Uterus (tissue), 4 donors: Measurements from ENCODE around the gene SMG7. TPM values are rescaled to one million over a fixed set of nuclear protein-coding genes. Genes with fewer than 3 reads are reported as not detected.

Experiments used
- DNase-seq, 2 donors: peaks; one replicate each; pipeline ENCODE4 v3.0.0-alpha.2; 2019 to 2020
- H3K27ac ChIP-seq, 2 donors: fragments of 200-600 bp; sonication (generic); 1 replicate in 1 of 2; 2 replicates in 1 of 2; pipeline ENCODE4 v1.5.1; 2016 to 2018
- H3K27me3 ChIP-seq, 2 donors: fragments of 200-600 bp; sonication (generic); one replicate each; pipeline ENCODE4 v1.5.1; 2018 to 2019; ENCODE audit warnings: control low read depth in 1 of 2
- H3K36me3 ChIP-seq, 2 donors: fragments of 200-600 bp; sonication (generic); one replicate each; pipeline ENCODE4 v1.5.1; 2019; ENCODE audit warnings: control low read depth in 1 of 2
- H3K4me1 ChIP-seq, 2 donors: fragments of 200-600 bp; sonication (generic); one replicate each; pipeline ENCODE4 v1.5.1; 2018 to 2019; ENCODE audit warnings: control low read depth in 1 of 2
- H3K4me3 ChIP-seq, 2 donors: fragments of 200-600 bp; sonication (generic); 1 replicate in 1 of 2; 2 replicates in 1 of 2; pipeline ENCODE4 v1.5.1; 2018 to 2019; ENCODE audit warnings: mild to moderate bottlenecking in 1 of 2
- H3K9me3 ChIP-seq, 2 donors: fragments of 200-600 bp; sonication (generic); one replicate each; pipeline ENCODE4 v1.5.1; 2019; ENCODE audit warnings: control low read depth in 1 of 2
- CTCF ChIP-seq, 4 experiments: fragments of 200-600 bp in 2 of 4; fragments of 450-650 bp in 2 of 4; sonication (generic) in 2 of 4; IDR thresholded peaks; one replicate each; pipeline ENCODE4 v1.5.1; 2016 to 2019; ENCODE audit warnings: antibody characterized with exemption in 4 of 4, mild to moderate bottlenecking in 2 of 4, moderate library complexity in 1 of 4
- POLR2A ChIP-seq, 2 donors: fragments of 450-650 bp; IDR thresholded peaks; one replicate each; pipeline ENCODE4 v1.6.1; 2016; ENCODE audit warnings: antibody characterized with exemption in 2 of 2, mild to moderate bottlenecking in 1 of 2, moderate library complexity in 1 of 2
- intact Hi-C: fragments of 100-400 bp; cut with DNase I; formaldehyde crosslinking; loops from one replicate; pipeline ENCODE4 v1.15.1; 2023; ENCODE audit warnings: low total_unique reads
- total RNA-seq, 4 donors: library from RNA; depleted of rRNA in 3 of 4; stranded (reverse); fragments of >200 nt in 3 of 4; gene quantifications; one replicate each; pipeline versions ENCODE4 v1.1.0 to v1.2.4, GENCODE V29; 2014 to 2023
- donor health status: DM: yes; HTN: yes; CAD: no.

SMG7 gene
- total RNA-seq, 4 donors from 2014 or later: 9.1 to 63.1 (median 37.0) TPM

DNA sequence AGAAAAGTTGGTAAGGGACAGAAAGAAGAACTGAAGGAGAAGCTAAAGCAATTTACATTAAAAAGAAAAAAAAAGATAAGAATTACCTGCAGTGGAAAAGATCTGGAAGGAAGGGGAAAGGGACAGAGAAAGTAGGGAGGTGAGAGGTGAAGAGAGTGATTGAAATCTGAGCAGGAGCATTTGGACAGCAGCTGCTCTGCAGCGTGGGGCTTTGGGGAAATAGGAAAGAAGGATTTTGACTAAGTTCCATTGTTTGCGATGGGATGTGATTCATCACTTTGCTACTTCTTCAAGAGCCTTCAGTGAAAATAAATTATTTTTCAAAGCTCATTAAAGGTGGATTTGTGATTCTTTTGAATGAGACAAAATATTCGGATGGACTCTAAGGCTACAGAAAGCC is 28.1 kb upstream of the SMG7 start:
- TF ChIP-seq POLR2A (IDR thresholded peaks at IDR 0.05) (no peak), CTCF (IDR thresholded peaks at IDR 0.05) (no peak)
- H3K36me3 ChIP-seq: no peaks in the 10 kb centered on the region
- no peaks in the 10 kb centered on the region for H3K27me3 ChIP-seq
- intact Hi-C loops: no loop called here
- no peak overlapping the region for H3K4me3 ChIP-seq
- DNase-seq: no peak
- no peaks in the 10 kb centered on the region for H3K9me3 ChIP-seq
- H3K4me1 ChIP-seq: no peaks in the 10 kb centered on the region
- H3K27ac ChIP-seq: no peak overlapping the region

DNA sequence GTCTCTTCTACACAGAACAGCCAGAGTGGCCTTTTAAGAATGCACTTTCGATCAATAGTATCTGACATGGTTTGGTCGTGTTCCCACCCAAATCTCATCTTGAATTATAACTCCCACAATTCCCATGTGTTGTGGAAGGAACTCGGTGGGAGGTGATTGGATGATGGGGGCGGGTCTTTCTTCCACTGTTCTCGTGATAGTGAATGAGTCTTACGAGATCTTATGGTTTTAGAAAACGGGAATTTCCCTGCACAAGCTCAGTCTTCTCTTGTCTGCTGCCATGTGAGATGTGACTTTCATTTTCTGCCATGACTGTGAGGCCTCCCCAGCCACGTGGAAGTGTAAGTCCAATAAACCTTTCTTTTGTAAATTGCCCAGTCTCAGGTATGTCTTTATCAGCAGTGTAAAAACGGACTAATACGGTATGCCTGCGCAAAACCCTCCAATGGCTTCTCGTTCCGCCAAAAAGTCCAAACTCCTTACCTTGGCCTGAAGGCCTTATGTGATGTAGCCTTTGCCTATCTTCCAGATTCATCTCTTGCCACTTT is 23.0 kb upstream of the SMG7 start:
- H3K4me3 ChIP-seq: no peak overlapping the region
- no peaks in the 10 kb centered on the region for H3K9me3 ChIP-seq
- no peak overlapping the region for H3K27ac ChIP-seq
- TF ChIP-seq CTCF (IDR thresholded peaks at IDR 0.05): no peak
- TF ChIP-seq POLR2A (IDR thresholded peaks at IDR 0.05): no peak
- intact Hi-C loops: no loop called here
- no peaks in the 10 kb centered on the region for H3K4me1 ChIP-seq
- no peak for DNase-seq
- H3K27me3 ChIP-seq: no peaks in the 10 kb centered on the region
- no peaks in the 10 kb centered on the region for H3K36me3 ChIP-seq

DNA sequence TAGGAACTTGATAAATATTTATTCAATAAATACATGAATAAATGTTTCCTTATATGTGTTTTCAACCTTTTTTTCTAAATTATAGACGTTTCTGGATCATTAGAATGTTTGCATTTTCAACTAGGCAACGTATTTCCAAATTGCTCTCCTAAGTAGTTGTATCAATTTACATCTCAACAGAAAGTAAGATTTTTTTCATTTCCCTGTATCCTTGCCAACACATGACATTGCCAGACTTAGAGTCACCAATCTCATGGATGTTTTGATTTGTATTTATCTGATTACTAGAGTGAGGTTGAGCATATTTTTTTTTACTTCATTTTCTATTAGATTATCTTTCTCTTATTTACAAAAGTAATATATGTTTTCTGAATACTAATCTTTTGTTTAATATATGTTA is 22.2 kb upstream of the SMG7 start:
- H3K36me3 ChIP-seq: no peaks in the 10 kb centered on the region
- no peaks in the 10 kb centered on the region for H3K4me1 ChIP-seq
- H3K27ac ChIP-seq: no peak overlapping the region
- no peak overlapping the region for H3K4me3 ChIP-seq
- no peak for DNase-seq
- TF ChIP-seq CTCF (IDR thresholded peaks at IDR 0.05) (no peak), POLR2A (IDR thresholded peaks at IDR 0.05) (no peak)
- H3K27me3 ChIP-seq: no peaks in the 10 kb centered on the region
- H3K9me3 ChIP-seq: no peaks in the 10 kb centered on the region
- intact Hi-C loops: no loop called here

- Histone ChIP-seq H3K4me1 (no peaks in the 10 kb centered on the region), H3K27ac (no peak overlapping the region), H3K27me3 (no peaks in the 10 kb centered on the region), H3K9me3 (no peaks in the 10 kb centered on the region), H3K36me3 (no peaks in the 10 kb centered on the region), H3K4me3 (no peak overlapping the region)
- intact Hi-C loops: no loop called here
- TF ChIP-seq POLR2A (IDR thresholded peaks at IDR 0.05) (no peak), CTCF (IDR thresholded peaks at IDR 0.05) (no peak)
- DNase-seq: no peak
These were observed 17.9 kb upstream of the SMG7 start for GRCh38 chr1:183454377-183454776.

- H3K27ac ChIP-seq: no peak overlapping the region
- no peaks in the 10 kb centered on the region for H3K27me3 ChIP-seq
- H3K4me3 ChIP-seq: no peak overlapping the region
- TF ChIP-seq POLR2A (IDR thresholded peaks at IDR 0.05) (no peak), CTCF (IDR thresholded peaks at IDR 0.05) (no peak)
- H3K36me3 ChIP-seq: no peaks in the 10 kb centered on the region
- intact Hi-C loops: no loop called here
- no peaks in the 10 kb centered on the region for H3K9me3 ChIP-seq
- no peaks in the 10 kb centered on the region for H3K4me1 ChIP-seq
- DNase-seq: no peak
These were observed 15.5 kb upstream of the SMG7 start for GRCh38 chr1:183456826-183457225.
